Measurements from ENCODE around the gene RAD9A.

The RAD9A gene

DNA sequence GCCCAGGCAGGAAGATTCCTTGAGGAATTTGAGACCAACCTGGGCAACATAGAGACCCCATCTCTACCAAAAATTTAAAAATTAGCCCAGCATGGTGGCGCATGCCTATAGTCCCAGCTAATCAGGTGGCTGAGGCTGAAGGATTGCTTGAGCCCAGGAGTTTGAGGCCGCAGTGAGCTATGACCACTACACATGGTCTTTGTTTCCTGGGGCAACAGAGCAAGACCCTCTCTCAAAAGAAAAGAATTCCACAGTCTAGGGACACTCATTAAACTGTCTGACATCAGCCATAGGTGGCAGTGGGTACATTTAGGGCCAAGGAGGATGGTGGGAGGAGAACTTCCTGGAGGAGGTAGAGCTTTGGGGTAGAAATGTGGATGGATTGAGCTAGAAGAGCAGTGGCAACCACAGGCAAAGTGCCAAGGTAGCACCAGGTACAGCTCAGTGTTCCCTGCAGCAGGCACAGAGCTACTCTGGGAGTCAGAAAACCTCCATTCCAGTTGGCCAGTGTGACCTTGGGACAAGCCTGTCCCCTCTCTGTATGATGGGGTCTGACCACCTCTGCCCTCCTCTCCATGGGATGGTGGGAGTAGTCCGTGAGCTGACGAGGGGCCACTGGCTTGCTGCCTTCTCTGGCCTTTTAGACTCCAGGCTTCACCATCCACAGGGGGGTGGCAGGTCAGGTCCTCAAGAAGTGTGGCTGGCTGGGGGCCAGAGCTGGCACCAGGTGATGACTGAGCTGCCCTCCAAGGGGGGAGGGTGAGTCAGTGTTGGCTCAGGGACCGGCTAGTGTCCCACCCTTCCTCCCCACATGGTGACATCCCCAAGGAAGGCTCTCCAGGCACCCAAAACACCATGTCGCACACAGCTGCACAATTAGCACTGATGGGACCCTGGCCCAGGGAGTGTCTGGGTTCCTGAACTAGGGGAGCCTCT, 14.6 kb upstream of the RAD9A start:
- Mint-ChIP-seq H3K4me3 (no peak overlapping the region), H3K27ac (no peak overlapping the region), H3K9me3 (no peaks in the 10 kb centered on the region), H3K4me1 (ENCODE audit: low read depth) (peaks cover 41% of the 10 kb centered on the region), H3K36me3 (ENCODE audit: low read depth) (no peaks in the 10 kb centered on the region), H3K27me3 (peaks cover 5% of the 10 kb centered on the region)

DNA sequence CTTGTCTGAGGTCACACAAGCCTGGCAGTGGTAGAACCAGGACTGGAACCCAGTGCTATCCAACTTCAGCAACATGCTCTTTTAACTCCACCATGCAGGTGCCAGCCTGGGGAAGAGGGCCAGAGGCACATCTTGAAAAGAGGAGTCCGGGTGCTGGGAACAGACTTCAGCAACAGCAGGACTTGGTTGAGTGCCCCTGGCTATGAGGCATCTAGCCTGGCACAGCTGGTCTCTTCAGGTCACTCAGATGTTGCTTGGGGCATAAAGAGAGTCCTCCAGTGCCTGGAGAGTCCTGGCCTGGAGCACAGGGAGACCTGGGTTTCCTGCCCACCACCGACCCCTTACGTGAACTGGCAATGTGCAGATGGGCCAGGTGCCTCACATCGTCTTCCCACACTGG, 13.2 kb upstream of the RAD9A start:
- H3K36me3 Mint-ChIP-seq (ENCODE audit: low read depth) = no peaks in the 10 kb centered on the region
- H3K9me3 Mint-ChIP-seq = no peaks in the 10 kb centered on the region
- peaks cover 5% of the 10 kb centered on the region for H3K27me3 Mint-ChIP-seq
- H3K4me1 Mint-ChIP-seq (ENCODE audit: low read depth) = peaks cover 43% of the 10 kb centered on the region
- no peak overlapping the region for H3K27ac Mint-ChIP-seq
- H3K4me3 Mint-ChIP-seq = no peak overlapping the region

GRCh38 chr11:67379061-67380058, 12.4 kb upstream of the RAD9A start:
- H3K4me3 Mint-ChIP-seq = no peak overlapping the region
- H3K9me3 Mint-ChIP-seq = no peaks in the 10 kb centered on the region
- peaks cover under 1% of the 10 kb centered on the region for H3K27me3 Mint-ChIP-seq
- H3K36me3 Mint-ChIP-seq (ENCODE audit: low read depth) = no peaks in the 10 kb centered on the region
- peaks cover 35% of the 10 kb centered on the region for H3K4me1 Mint-ChIP-seq (ENCODE audit: low read depth)
- H3K27ac Mint-ChIP-seq = no peak overlapping the region

DNA sequence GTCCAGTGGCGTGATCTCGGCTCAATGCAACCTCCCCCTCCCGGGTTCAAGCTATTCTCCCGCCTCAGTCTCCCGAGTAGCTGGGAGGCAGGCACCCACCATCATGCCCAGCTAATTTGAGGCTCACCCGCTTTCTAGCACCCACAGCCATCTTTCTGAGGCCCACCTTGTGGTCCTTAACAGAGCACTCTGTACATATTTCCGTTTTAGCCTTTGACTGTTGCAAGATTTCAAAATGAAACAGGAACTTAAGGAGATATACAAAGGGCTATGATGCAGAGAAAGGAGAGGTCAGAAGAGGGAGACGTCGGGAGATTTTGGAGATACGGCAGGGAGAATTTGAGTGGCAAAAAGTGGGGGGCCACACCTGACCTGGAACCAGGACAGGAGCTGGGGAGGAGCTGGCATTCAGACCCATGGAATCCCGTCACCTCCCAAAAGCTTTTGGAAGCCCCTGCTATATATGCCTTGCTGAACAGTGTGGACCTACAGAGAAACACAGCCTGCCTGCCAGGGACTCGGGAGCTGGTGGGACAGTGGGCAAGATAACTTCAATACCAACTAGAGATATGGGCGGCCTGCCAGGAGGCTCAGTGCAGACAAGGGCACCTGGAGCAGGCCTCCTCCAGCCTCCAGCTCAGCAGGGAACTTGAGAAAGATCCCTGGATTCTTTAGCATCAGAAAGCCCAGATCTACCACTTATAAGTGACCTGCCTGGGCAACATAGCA, 10.4 kb upstream of the RAD9A start:
- peaks cover 34% of the 10 kb centered on the region for H3K4me1 Mint-ChIP-seq (ENCODE audit: low read depth)
- H3K9me3 Mint-ChIP-seq = no peaks in the 10 kb centered on the region
- H3K4me3 Mint-ChIP-seq = no peak overlapping the region
- peak overlapping the region; percentile 19 for H3K27ac Mint-ChIP-seq
- H3K27me3 Mint-ChIP-seq = no peaks in the 10 kb centered on the region
- no peaks in the 10 kb centered on the region for H3K36me3 Mint-ChIP-seq (ENCODE audit: low read depth)

DNA sequence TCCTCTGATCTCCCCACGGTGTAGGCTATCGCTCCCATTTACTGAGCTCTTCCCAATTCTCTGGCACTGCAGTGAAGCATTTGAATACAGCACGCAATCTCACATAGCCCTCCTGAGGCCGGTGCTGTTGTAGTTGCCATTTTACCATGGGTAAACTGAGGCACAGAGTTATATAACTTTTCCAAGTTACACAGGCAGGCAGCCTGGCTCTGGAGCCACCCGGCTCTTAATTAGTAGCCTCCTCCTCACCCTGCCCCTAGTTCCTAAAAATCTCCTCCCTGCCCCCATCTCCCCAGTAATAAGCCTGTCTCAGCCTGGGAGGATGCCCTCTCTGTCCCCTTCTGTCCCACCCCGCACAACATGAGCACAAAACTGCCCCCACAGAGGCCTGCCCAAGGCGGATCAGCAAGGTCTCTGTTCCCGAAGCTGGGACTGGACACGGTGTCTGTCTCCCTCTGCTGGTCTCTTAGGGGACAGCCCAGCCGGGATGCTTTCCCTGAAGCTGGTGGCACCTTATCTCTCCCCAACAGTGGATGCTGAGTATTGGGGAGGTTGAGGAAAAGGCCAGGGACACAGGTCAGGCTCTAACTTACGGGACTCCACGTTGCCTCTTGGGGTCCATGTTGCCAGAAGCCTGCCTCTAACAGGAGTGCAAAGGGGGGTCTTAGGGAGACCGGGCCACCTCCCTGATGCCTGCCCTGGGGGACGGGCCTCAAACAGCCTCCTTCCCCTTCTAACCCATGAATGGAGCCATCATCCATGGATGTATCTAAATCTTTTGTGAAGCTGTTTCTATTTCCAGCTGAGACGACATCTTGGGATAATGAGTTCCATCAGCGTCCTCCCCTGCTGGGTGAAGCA, 9.3 kb upstream of the RAD9A start:
- Mint-ChIP-seq H3K27ac (no peak overlapping the region), H3K4me3 (no peak overlapping the region), H3K27me3 (no peaks in the 10 kb centered on the region), H3K9me3 (no peaks in the 10 kb centered on the region), H3K4me1 (ENCODE audit: low read depth) (peaks cover 34% of the 10 kb centered on the region), H3K36me3 (ENCODE audit: low read depth) (no peaks in the 10 kb centered on the region)

DNA sequence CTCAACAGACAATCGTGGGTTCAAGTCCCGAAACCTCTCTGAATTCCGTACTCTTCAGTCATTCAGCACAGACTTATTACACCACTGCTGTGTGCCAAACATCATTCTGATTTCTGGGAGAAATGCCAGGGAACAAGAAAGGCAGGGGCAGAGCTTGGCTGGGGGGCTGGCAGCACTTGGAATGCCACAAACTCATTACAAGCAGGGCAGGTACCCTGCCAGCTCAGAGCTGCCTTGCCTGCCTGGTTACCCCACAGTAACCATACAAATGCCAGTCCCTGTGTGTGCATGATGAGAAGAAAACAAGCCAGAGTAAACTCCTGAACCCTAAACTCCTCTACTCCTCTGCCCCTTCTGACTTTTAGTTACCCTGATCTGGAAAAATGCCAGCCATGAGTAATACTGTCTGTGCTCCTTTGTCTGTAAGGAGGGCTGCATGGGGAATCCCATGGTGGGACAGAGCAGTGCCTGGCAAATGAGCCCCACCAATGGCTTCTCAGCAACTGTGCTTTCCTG, 6.9 kb upstream of the RAD9A start:
- H3K27ac Mint-ChIP-seq = no peak overlapping the region
- H3K4me3 Mint-ChIP-seq = no peak overlapping the region
- no peaks in the 10 kb centered on the region for H3K36me3 Mint-ChIP-seq (ENCODE audit: low read depth)
- no peaks in the 10 kb centered on the region for H3K9me3 Mint-ChIP-seq
- peaks cover 32% of the 10 kb centered on the region for H3K4me1 Mint-ChIP-seq (ENCODE audit: low read depth)
- no peaks in the 10 kb centered on the region for H3K27me3 Mint-ChIP-seq

- Mint-ChIP-seq H3K27me3 (no peaks in the 10 kb centered on the region), H3K9me3 (no peaks in the 10 kb centered on the region), H3K4me3 (no peak overlapping the region), H3K36me3 (ENCODE audit: low read depth) (no peaks in the 10 kb centered on the region), H3K4me1 (ENCODE audit: low read depth) (peaks cover 29% of the 10 kb centered on the region), H3K27ac (no peak overlapping the region)
Observed at GRCh38 chr11:67387069-67387468, 4.7 kb upstream of the RAD9A start.

DNA sequence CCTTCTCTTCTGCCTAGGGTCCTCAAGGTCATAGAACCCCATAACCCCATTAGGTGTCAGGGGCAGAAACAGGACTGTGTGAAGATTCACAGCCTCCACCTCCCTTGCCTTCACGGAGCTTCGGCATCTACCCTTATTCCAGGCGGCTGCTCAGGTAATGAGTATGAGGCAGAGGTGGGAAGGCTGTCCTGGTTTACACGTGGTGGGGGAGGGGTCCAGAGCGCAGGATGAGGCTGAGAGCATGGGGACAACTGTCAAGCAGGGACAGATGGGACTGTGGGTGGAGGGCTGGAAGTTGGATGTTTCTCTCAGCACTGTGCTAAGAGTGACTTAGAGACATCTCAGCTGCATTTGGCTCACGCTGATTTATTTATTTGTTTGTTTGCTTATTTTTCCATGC, 4.3 kb upstream of the RAD9A start:
- Mint-ChIP-seq H3K9me3 (no peaks in the 10 kb centered on the region), H3K4me3 (no peak overlapping the region), H3K27ac (no peak overlapping the region), H3K27me3 (no peaks in the 10 kb centered on the region), H3K36me3 (ENCODE audit: low read depth) (no peaks in the 10 kb centered on the region), H3K4me1 (ENCODE audit: low read depth) (peaks cover 28% of the 10 kb centered on the region)

GRCh38 chr11:67389477-67389876, 2.3 kb upstream of the RAD9A start:
- H3K4me1 Mint-ChIP-seq (ENCODE audit: low read depth) = peaks cover 42% of the 10 kb centered on the region
- no peaks in the 10 kb centered on the region for H3K27me3 Mint-ChIP-seq
- peak overlapping the region; percentile 64 for H3K4me3 Mint-ChIP-seq
- H3K9me3 Mint-ChIP-seq = no peaks in the 10 kb centered on the region
- H3K27ac Mint-ChIP-seq = peak overlapping the region; percentile 67
- H3K36me3 Mint-ChIP-seq (ENCODE audit: low read depth) = peaks cover 5% of the 10 kb centered on the region

DNA sequence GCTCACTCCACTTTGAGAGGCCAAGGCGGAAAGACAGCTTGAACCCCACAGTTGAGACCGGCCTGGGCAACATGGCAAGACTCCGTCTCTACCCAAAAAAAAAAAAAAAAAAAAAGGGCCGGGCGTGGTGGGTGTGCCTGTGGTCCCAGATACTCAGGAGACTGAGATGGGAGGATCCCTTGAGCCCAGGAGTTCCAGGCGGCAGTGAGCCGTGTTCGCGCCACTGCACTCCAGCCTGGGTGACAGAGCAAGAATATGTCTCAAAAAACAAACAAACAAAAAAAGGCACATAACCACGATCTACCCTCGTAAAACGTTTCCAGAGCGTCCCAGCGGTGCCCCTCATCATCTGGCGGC, 861 bp upstream of the RAD9A start:
- H3K27me3 Mint-ChIP-seq = no peaks in the 10 kb centered on the region
- H3K4me1 Mint-ChIP-seq (ENCODE audit: low read depth) = peaks cover 37% of the 10 kb centered on the region
- H3K36me3 Mint-ChIP-seq (ENCODE audit: low read depth) = peaks cover 5% of the 10 kb centered on the region

GRCh38 chr11:67392183-67392715, 463 bp downstream of the RAD9A start:
- peaks cover 9% of the 10 kb centered on the region for H3K36me3 Mint-ChIP-seq (ENCODE audit: low read depth)
- H3K27ac Mint-ChIP-seq = peak overlapping the region; percentile 72
- peak overlapping the region; percentile 93 for H3K4me3 Mint-ChIP-seq
- peaks cover 46% of the 10 kb centered on the region for H3K4me1 Mint-ChIP-seq (ENCODE audit: low read depth)
- no peaks in the 10 kb centered on the region for H3K9me3 Mint-ChIP-seq
- no peaks in the 10 kb centered on the region for H3K27me3 Mint-ChIP-seq

More for the DNA sequence above, 861 bp upstream of the RAD9A start:
- peak overlapping the region; percentile 93 for H3K4me3 Mint-ChIP-seq
- H3K9me3 Mint-ChIP-seq = no peaks in the 10 kb centered on the region
- H3K27ac Mint-ChIP-seq = peak overlapping the region; percentile 90

DNA sequence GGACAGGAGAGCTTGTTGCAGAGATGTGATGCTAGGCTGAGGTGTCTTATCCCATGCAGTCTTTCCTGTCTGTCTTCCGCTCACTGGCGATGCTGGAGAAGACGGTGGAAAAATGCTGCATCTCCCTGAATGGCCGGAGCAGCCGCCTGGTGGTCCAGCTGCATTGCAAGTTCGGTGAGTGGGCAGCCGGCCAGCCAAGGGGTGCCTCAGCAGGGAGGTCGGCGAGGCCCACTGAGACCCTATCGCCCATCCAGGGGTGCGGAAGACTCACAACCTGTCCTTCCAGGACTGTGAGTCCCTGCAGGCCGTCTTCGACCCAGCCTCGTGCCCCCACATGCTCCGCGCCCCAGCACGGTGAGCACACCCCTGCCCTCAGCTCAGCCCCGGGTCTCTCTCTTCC, 1.7 kb downstream of the RAD9A start:
- Mint-ChIP-seq H3K4me3 (peak overlapping the region; percentile 93), H3K27me3 (no peaks in the 10 kb centered on the region), H3K27ac (no peak overlapping the region), H3K36me3 (ENCODE audit: low read depth) (peaks cover 18% of the 10 kb centered on the region), H3K4me1 (ENCODE audit: low read depth) (peaks cover 56% of the 10 kb centered on the region), H3K9me3 (no peaks in the 10 kb centered on the region)

DNA sequence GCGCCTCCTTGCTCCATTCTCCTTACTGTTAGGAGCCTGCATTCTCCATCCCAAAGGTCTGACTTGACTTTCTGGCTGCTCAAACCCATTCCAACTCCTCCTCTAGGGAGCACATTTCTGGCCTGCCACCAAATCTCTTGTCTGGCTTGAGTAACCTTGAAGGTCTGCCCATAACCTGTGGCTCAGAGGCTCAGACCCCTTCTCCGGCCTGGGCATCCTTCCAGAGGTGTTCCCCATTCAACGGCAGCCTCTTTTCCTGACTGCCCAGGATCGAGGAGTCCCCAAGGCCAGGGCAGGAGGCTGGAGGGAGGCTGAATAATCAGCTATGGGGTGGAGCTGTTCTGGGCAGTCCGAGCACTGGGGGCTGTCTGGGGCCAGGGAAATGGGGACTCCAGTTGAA, 2.2 kb downstream of the RAD9A start:
- H3K36me3 Mint-ChIP-seq (ENCODE audit: low read depth) = peaks cover 20% of the 10 kb centered on the region

More for the DNA sequence above, 2.2 kb downstream of the RAD9A start:
- no peak overlapping the region for H3K27ac Mint-ChIP-seq
- H3K9me3 Mint-ChIP-seq = no peaks in the 10 kb centered on the region
- no peaks in the 10 kb centered on the region for H3K27me3 Mint-ChIP-seq
- H3K4me3 Mint-ChIP-seq = peak overlapping the region; percentile 37
- peaks cover 58% of the 10 kb centered on the region for H3K4me1 Mint-ChIP-seq (ENCODE audit: low read depth)

Data from stimulated activated naive CD8-positive, alpha-beta T cell treated with anti-CD3 and anti-CD28 coated beads, Interleukin-15, Interleukin-2, amounts not matched to agents 100 ng/mL and 50 ng/mL, for 24 hours (primary cell).